ENCODE results near the gene DMAC1. TPM values are rescaled to one million over a fixed set of nuclear protein-coding genes. Genes with fewer than 3 reads are reported as not detected.

The DMAC1 gene
- total RNA-seq, 1 experiment from 2014 or later, result 65.9 TPM

DNA sequence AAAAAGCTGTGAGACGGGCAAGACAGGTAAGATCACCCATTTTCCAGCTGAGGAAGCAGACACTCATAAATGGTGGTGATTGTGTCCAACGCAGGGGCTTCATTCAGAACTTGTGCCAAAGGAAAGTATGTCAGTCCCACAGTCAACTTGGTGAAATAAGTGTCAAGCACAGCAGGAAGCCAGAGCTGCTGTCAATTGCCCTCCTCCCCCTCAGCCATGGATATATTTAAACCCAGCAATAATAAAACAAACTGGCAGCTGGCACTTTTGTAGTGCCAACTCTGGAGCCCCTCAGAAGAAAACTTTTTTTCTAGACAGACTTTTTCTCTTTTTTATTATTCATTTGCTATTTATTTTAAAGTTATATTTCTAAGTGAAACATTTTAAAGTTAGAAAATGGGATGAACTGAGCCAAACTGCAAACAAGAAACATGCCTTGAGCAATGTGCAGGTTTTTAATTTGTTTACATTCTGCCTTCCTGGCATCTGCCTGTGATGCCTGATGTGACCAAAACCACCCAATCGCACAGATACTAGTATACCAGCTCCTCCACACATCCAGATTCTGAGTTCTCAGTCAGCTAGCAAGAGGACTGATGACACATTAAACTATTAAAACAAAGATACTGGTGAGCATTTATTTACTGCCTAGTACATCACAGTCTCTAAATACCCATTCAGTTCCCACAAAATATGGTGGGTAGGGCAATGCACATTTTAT is 17.0 kb downstream of the DMAC1 start:
- H3K27ac ChIP-seq (ENCODE audit: low read depth, low read length, poor library complexity, severe bottlenecking), result no peak overlapping the region
- DNase-seq (ENCODE audit: low spot score), result no peak
- ChIA-PET POLR2A (ENCODE audit: low non-redundant PET) (no interaction called here), CTCF (no interaction called here)
- BruUV-seq (replicated peaks), result no TSS peak
- no peaks in the 10 kb centered on the region for H3K4me1 ChIP-seq (ENCODE audit: insufficient read depth, low read length, poor library complexity, severe bottlenecking)
- no peaks in the 10 kb centered on the region for H3K27me3 ChIP-seq (replicated peaks; ENCODE audit: insufficient read depth, low read depth, low read length, poor library complexity)
- no peaks in the 10 kb centered on the region for H3K36me3 ChIP-seq (ENCODE audit: insufficient read depth, low read length, poor library complexity, severe bottlenecking)
- intact Hi-C loops (cut with micrococcal nuclease; ENCODE audit: unreplicated experiment), result no loop called here
- no peak for TF ChIP-seq EZH2 (IDR thresholded peaks at IDR 0.05; ENCODE audit: borderline replicate concordance, low read depth, low read length, poor library complexity, severe bottlenecking)
- TF ChIP-seq, protein P1, sequence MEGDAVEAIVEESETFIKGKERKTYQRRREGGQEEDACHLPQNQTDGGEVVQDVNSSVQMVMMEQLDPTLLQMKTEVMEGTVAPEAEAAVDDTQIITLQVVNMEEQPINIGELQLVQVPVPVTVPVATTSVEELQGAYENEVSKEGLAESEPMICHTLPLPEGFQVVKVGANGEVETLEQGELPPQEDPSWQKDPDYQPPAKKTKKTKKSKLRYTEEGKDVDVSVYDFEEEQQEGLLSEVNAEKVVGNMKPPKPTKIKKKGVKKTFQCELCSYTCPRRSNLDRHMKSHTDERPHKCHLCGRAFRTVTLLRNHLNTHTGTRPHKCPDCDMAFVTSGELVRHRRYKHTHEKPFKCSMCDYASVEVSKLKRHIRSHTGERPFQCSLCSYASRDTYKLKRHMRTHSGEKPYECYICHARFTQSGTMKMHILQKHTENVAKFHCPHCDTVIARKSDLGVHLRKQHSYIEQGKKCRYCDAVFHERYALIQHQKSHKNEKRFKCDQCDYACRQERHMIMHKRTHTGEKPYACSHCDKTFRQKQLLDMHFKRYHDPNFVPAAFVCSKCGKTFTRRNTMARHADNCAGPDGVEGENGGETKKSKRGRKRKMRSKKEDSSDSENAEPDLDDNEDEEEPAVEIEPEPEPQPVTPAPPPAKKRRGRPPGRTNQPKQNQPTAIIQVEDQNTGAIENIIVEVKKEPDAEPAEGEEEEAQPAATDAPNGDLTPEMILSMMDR (conservative IDR thresholded peaks at IDR 0.05; ENCODE audit: low read depth, low read length), result no peak
- no peak overlapping the region for H3K4me3 ChIP-seq (ENCODE audit: low read depth, low read length, poor library complexity, severe bottlenecking)
- no peaks in the 10 kb centered on the region for H3K9me3 ChIP-seq (ENCODE audit: low read depth, low read length, poor library complexity, severe bottlenecking)

DNA sequence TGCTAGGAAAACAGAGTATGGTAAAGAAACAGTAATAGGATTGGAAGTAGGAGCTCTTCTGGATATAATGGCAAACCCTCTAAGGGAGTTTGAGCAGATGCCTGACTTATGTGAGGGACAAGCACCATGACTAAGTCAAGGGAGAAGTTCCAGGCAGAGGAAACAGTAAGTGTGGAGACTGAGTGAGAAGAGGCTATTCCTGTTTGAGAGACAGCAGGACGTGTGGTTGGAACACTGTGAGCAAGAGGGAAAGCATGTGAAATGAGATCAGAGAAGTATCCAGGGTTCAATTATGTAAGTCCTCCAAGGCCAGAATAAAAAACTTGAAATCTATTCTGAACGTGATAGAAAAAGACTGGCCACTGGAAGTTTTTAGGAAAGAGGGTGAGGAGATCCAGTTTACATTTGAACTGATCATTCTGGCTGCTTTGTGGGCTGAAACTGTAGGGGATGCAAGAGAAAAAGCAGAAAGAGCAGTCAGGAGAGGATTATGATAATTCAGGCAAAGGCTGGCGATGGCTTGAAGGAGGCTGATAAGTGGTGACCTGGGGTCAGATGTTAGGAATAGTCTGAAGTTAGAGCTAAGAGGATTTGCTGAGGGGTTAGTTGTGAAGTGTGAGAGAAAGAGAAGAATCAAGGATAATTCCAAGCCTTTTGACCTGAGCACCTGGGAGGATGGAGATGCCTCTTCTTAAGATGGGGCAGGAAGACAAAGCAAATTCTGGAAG is 19.2 kb downstream of the DMAC1 start:
- POLR2A ChIA-PET (ENCODE audit: low non-redundant PET), result no interaction called here

GRCh38 chr9:7778851-7779600 is 20.6 kb downstream of the DMAC1 start:
- intact Hi-C loops (cut with micrococcal nuclease; ENCODE audit: unreplicated experiment), result no loop called here
- TF ChIP-seq EZH2 (IDR thresholded peaks at IDR 0.05; ENCODE audit: borderline replicate concordance, low read depth, low read length, poor library complexity, severe bottlenecking), result no peak
- TF ChIP-seq, protein P1 (conservative IDR thresholded peaks at IDR 0.05; ENCODE audit: low read depth, low read length), result no peak
- Histone ChIP-seq H3K27ac (ENCODE audit: low read depth, low read length, poor library complexity, severe bottlenecking) (no peak overlapping the region), H3K4me1 (ENCODE audit: insufficient read depth, low read length, poor library complexity, severe bottlenecking) (no peaks in the 10 kb centered on the region), H3K4me3 (ENCODE audit: low read depth, low read length, poor library complexity, severe bottlenecking) (no peak overlapping the region), H3K36me3 (ENCODE audit: insufficient read depth, low read length, poor library complexity, severe bottlenecking) (no peaks in the 10 kb centered on the region), H3K27me3 (replicated peaks; ENCODE audit: insufficient read depth, low read depth, low read length, poor library complexity) (peaks cover 3% of the 10 kb centered on the region), H3K9me3 (ENCODE audit: low read depth, low read length, poor library complexity, severe bottlenecking) (no peaks in the 10 kb centered on the region)
- DNase-seq (ENCODE audit: low spot score), result no peak
- no TSS peak for BruUV-seq (replicated peaks)
- POLR2A ChIA-PET (ENCODE audit: low non-redundant PET), result no interaction called here
- CTCF ChIA-PET, result no interaction called here

More for the DNA sequence above, 19.2 kb downstream of the DMAC1 start:
- Histone ChIP-seq H3K4me1 (ENCODE audit: insufficient read depth, low read length, poor library complexity, severe bottlenecking) (no peaks in the 10 kb centered on the region), H3K36me3 (ENCODE audit: insufficient read depth, low read length, poor library complexity, severe bottlenecking) (no peaks in the 10 kb centered on the region), H3K27me3 (replicated peaks; ENCODE audit: insufficient read depth, low read depth, low read length, poor library complexity) (peaks cover 3% of the 10 kb centered on the region), H3K27ac (ENCODE audit: low read depth, low read length, poor library complexity, severe bottlenecking) (no peak overlapping the region), H3K4me3 (ENCODE audit: low read depth, low read length, poor library complexity, severe bottlenecking) (no peak overlapping the region), H3K9me3 (ENCODE audit: low read depth, low read length, poor library complexity, severe bottlenecking) (no peaks in the 10 kb centered on the region)
- intact Hi-C loops (cut with micrococcal nuclease; ENCODE audit: unreplicated experiment), result no loop called here
- no peak for TF ChIP-seq EZH2 (IDR thresholded peaks at IDR 0.05; ENCODE audit: borderline replicate concordance, low read depth, low read length, poor library complexity, severe bottlenecking)
- TF ChIP-seq, protein P1 (conservative IDR thresholded peaks at IDR 0.05; ENCODE audit: low read depth, low read length), result no peak
- CTCF ChIA-PET, result no interaction called here
- DNase-seq (ENCODE audit: low spot score), result no peak
- no TSS peak for BruUV-seq (replicated peaks)

Measured in A673 (cell line).